NT2/D1 (cell line): ENCODE data around the gene ITPRIPL2.

Experiments
- SUZ12 ChIP-seq: IDR thresholded peaks from 2 replicates; pipeline ENCODE4 v1.6.1; 2011; ENCODE audit not compliant: insufficient read length, insufficient read depth; ENCODE audit errors: extremely low read depth
- YY1 ChIP-seq: IDR thresholded peaks from 2 replicates; pipeline ENCODE4 v1.6.1; 2011; ENCODE audit not compliant: insufficient read length, insufficient read depth
- ZNF274 ChIP-seq: IDR thresholded peaks from 2 replicates; pipeline ENCODE4 v1.6.1; 2011; ENCODE audit warnings: mild to moderate bottlenecking, low read depth, low read length

- TF ChIP-seq SUZ12, result no peak
- no peak for TF ChIP-seq YY1
- TF ChIP-seq ZNF274, result no peak
Measured at GRCh38 chr16:19127674-19128131, 13.9 kb downstream of the ITPRIPL2 start.
